MCF 10A (cell line): ENCODE data around the gene URB1. TPM values are rescaled to one million over a fixed set of nuclear protein-coding genes. Genes with fewer than 3 reads are reported as not detected.
"Not testable (repeated sequence)": the region's sequence is repeated elsewhere in the genome, so short reads cannot be mapped to it uniquely, and the experiment has no call there.

Source experiments
- BruUV-seq: library from RNA; stranded (reverse); fragments of 400-500 nt; replicated peaks from 2 replicates; lab custom pipeline; 2021; lab: Mats Ljungman, UMichigan
- CTCF ChIA-PET: fragments of 300-600 bp; sonication (Branson Sonifier 250); formaldehyde crosslinking; extraction: SDS; loops from one replicate; lab custom pipeline; 2021; ENCODE audit warnings: antibody characterized with exemption, inconsistent platforms; lab: Yijun Ruan, JAX
- POLR2A ChIA-PET: fragments of 300-600, 350-650 bp; sonication (Branson Sonifier 250); formaldehyde crosslinking; extraction: SDS; loops from one replicate; lab custom pipeline; 2020; ENCODE audit warnings: antibody characterized with exemption, inconsistent platforms; lab: Yijun Ruan, JAX
- DNase-seq: peaks from one replicate; pipeline ENCODE4 v3.0.0-alpha.2; 2018; ENCODE audit not compliant: unreplicated experiment
- H3K27ac Mint-ChIP-seq: one replicate; pipeline ENCODE4 v1.8.0; 2022; ENCODE audit warnings: mild to moderate bottlenecking, low read depth, mixed read lengths; ENCODE audit not compliant: unreplicated experiment
- H3K27me3 Mint-ChIP-seq: one replicate; pipeline ENCODE4 v1.8.0; 2022; ENCODE audit warnings: mixed read lengths; ENCODE audit not compliant: insufficient read depth, unreplicated experiment
- H3K36me3 Mint-ChIP-seq: one replicate; pipeline ENCODE4 v1.8.0; 2022; ENCODE audit warnings: mild to moderate bottlenecking, moderate library complexity, mixed read lengths; ENCODE audit not compliant: insufficient read depth, unreplicated experiment
- H3K4me1 Mint-ChIP-seq: one replicate; pipeline ENCODE4 v1.8.0; 2022; ENCODE audit warnings: mixed read lengths; ENCODE audit not compliant: insufficient read depth, unreplicated experiment
- H3K4me3 Mint-ChIP-seq: one replicate; pipeline ENCODE4 v1.8.0; 2022; ENCODE audit warnings: mild to moderate bottlenecking, moderate library complexity, mixed read lengths; ENCODE audit not compliant: unreplicated experiment
- H3K9me3 Mint-ChIP-seq: one replicate; pipeline ENCODE4 v1.8.0; 2022; ENCODE audit warnings: mixed read lengths; ENCODE audit not compliant: unreplicated experiment
- CTCF ChIP-seq: fragments of 200-600 bp; IDR thresholded peaks from one replicate; pipeline ENCODE4 v1.8.0; 2022; ENCODE audit warnings: antibody characterized with exemption, mild to moderate bottlenecking; ENCODE audit not compliant: unreplicated experiment
- intact Hi-C: fragments of 100-400 bp; cut with micrococcal nuclease; formaldehyde crosslinking; loops from 2 replicates; pipeline ENCODE4 v1.14.1; 2022
- total RNA-seq: library from RNA; stranded (reverse); gene quantifications from 2 replicates; pipeline ENCODE4 v1.2.3, GENCODE V29; 2022

The URB1 gene
- total RNA-seq, 1 experiment from 2014 or later: 43.5 TPM

DNA sequence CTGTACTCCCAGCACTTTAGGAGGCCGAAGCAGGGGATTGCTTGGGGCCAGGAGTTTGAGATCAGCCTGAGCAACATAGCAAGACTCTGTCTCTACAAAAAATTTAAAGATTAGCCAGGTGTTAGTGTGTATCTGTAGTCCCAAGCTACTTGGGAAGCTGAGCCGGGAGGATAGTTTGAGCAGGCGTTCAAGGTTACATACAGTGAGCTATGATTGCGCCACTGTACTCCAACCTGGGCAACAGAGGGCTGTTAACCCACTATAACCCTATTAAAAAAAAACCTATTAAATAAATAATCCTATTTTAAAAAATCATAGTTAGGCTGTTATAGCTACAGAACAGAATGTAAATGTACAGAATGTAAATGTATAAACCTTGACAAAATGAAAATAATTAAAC lies 116.1 kb downstream of the URB1 start:
- POLR2A ChIA-PET: interaction anchor here (0.8 to 0.9 kb wide), 3 partner anchors 19 to 496 kb away, joined by 3 to 5 read pairs (median 4); no protein-coding TSS in a partner anchor
- peaks cover 44% of the 10 kb centered on the region for H3K36me3 Mint-ChIP-seq
- H3K9me3 Mint-ChIP-seq: no peaks in the 10 kb centered on the region
- no peak for TF ChIP-seq CTCF
- H3K27me3 Mint-ChIP-seq: no peaks in the 10 kb centered on the region
- H3K4me1 Mint-ChIP-seq: peaks cover 20% of the 10 kb centered on the region
- no TSS peak for BruUV-seq
- CTCF ChIA-PET: interaction anchor here (0.6 to 0.7 kb wide), 2 partner anchors 376 to 610 kb away, joined by 3 read pairs; no protein-coding TSS in a partner anchor
- no peak overlapping the region for H3K27ac Mint-ChIP-seq
- H3K4me3 Mint-ChIP-seq: no peak overlapping the region
- intact Hi-C loops: loop anchor here (5.0 kb wide), 1 partner anchor 326 kb away; no protein-coding TSS in a partner anchor
- DNase-seq: no peak

DNA sequence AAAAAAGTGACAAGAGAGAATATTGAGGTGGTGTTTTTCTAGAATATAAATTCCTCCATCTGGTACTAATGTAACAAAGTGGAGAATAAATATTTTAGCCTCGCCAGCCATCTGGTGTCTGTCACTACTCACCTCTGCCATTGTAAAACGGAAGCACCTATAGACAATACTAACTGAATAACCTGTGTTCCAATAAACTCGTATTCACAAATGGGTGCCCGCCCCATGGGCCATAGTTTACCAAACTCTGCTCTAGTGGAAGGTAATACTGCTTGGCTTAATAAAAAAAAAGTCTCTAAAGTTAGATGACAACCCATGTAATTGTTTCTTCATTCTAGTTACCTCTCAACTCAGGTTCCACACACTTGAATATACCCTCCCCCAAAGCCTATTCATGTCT lies 122.1 kb downstream of the URB1 start:
- Mint-ChIP-seq H3K27me3 (no peaks in the 10 kb centered on the region), H3K4me1 (peaks cover 4% of the 10 kb centered on the region), H3K27ac (no peak overlapping the region), H3K4me3 (no peak overlapping the region), H3K36me3 (peaks cover 54% of the 10 kb centered on the region), H3K9me3 (no peaks in the 10 kb centered on the region)
- no peak for DNase-seq
- TF ChIP-seq CTCF: no peak
- BruUV-seq: no TSS peak
- CTCF ChIA-PET: interaction anchor here (0.9 to 1.1 kb wide), 2 partner anchors 404 to 490 kb away, joined by 3 to 4 read pairs; no protein-coding TSS in a partner anchor
- POLR2A ChIA-PET: no interaction called here
- intact Hi-C loops: no loop called here

- H3K4me3 Mint-ChIP-seq, H3K4me1 Mint-ChIP-seq, H3K27ac Mint-ChIP-seq, H3K27me3 Mint-ChIP-seq, H3K9me3 Mint-ChIP-seq, BruUV-seq, DNase-seq, intact Hi-C loops, POLR2A ChIA-PET: not testable (repeated sequence)
- CTCF ChIA-PET: interaction anchor here (0.6 kb wide), 1 partner anchor 1958 kb away, joined by 3 read pairs; no protein-coding TSS in a partner anchor
- H3K36me3 Mint-ChIP-seq: peaks cover 32% of the 10 kb centered on the region
These were observed 127.5 kb downstream of the URB1 start for GRCh38 chr21:32265321-32265720.

- no peak for TF ChIP-seq CTCF
- Mint-ChIP-seq H3K27me3 (no peaks in the 10 kb centered on the region), H3K9me3 (no peaks in the 10 kb centered on the region), H3K27ac (no peak overlapping the region), H3K4me1 (peaks cover 14% of the 10 kb centered on the region), H3K4me3 (no peak overlapping the region), H3K36me3 (peaks cover 20% of the 10 kb centered on the region)
- no peak for DNase-seq
- BruUV-seq: no TSS peak
- ChIA-PET POLR2A (no interaction called here), CTCF (interaction anchor here (0.5 to 1.6 kb wide), 5 partner anchors 98 to 681 kb away, joined by 3 to 7 read pairs (median 3); no protein-coding TSS in a partner anchor)
- intact Hi-C loops: no loop called here
These were observed 130.9 kb downstream of the URB1 start for GRCh38 chr21:32261929-32262328.

Other genes with a start within 250 kb of the URB1 start
- 10.6 and 14.0 TPM in 2 replicates for gene MIS18A, start 114.0 kb downstream of the URB1 start, total RNA-seq
- gene MRAP, start 94.2 kb downstream of the URB1 start, total RNA-seq: not detected in 2 replicates
- gene EVA1C, start 19.7 kb upstream of the URB1 start, total RNA-seq: 16.8 and 22.2 TPM in 2 replicates
- gene TCP10L, start 192.5 kb upstream of the URB1 start, total RNA-seq: not detected in 2 replicates
- gene CFAP298, start 219.4 kb upstream of the URB1 start, total RNA-seq: 52.7 and 54.2 TPM in 2 replicates